ENCODE results near the gene DPP9.
A peak's percentile ranks its signal among the peaks of the same experiment; 100 is the strongest.
"Not testable (repeated sequence)": the region's sequence is repeated elsewhere in the genome, so short reads cannot be mapped to it uniquely, and the experiment has no call there.

DPP9 gene

GRCh38 chr19:4684312-4685095 lies 39.1 kb downstream of the DPP9 start:
- no peak for DNase-seq

- no peak for DNase-seq
These were observed 41.0 kb downstream of the DPP9 start for GRCh38 chr19:4682417-4683200.

- not testable (repeated sequence) for DNase-seq
These were observed 43.6 kb downstream of the DPP9 start for GRCh38 chr19:4680021-4680420.

- no peak for DNase-seq
These were observed 44.5 kb downstream of the DPP9 start for GRCh38 chr19:4678881-4679790.

- DNase-seq = peak; percentile 42
These were observed 46.5 kb downstream of the DPP9 start for GRCh38 chr19:4676955-4677731.

GRCh38 chr19:4675346-4675745 lies 48.3 kb downstream of the DPP9 start:
- DNase-seq = no peak

GRCh38 chr19:4673726-4674125 lies 49.9 kb downstream of the DPP9 start:
- DNase-seq = no peak

GRCh38 chr19:4673216-4673615 lies 50.4 kb downstream of the DPP9 start:
- no peak for DNase-seq

GRCh38 chr19:4671185-4671851 lies 52.3 kb downstream of the DPP9 start:
- DNase-seq = no peak

GRCh38 chr19:4669723-4670480 lies 53.7 kb downstream of the DPP9 start, which contains the start of gene MYDGF:
Gene MYDGF, minus strand, starts transcription at chr19:4670342. Its CDS starts 8 bp downstream, at chr19:4670334.
- peak; percentile 88 for DNase-seq

- no peak for DNase-seq
These were observed 59.0 kb downstream of the DPP9 start for GRCh38 chr19:4664642-4665041.

GRCh38 chr19:4662812-4663211 lies 60.8 kb downstream of the DPP9 start:
- DNase-seq = no peak

- DNase-seq = no peak
These were observed 61.5 kb downstream of the DPP9 start for GRCh38 chr19:4662020-4662695.

GRCh38 chr19:4660993-4661392 lies 62.6 kb downstream of the DPP9 start:
- peak; percentile 16 for DNase-seq

GRCh38 chr19:4660181-4660791 lies 63.4 kb downstream of the DPP9 start:
- DNase-seq = peak; percentile 22

GRCh38 chr19:4657835-4658234 lies 65.8 kb downstream of the DPP9 start:
- no peak for DNase-seq

- DNase-seq = no peak
These were observed 66.4 kb downstream of the DPP9 start for GRCh38 chr19:4657262-4657661.

- no peak for DNase-seq
These were observed 67.5 kb downstream of the DPP9 start for GRCh38 chr19:4656102-4656501.

GRCh38 chr19:4654437-4655361 lies 68.9 kb downstream of the DPP9 start:
- DNase-seq = no peak

Data from EL (cell line).